Pancreas (tissue), 10 donors: ENCODE data around the gene PVALEF. TPM values are rescaled to one million over a fixed set of nuclear protein-coding genes. Genes with fewer than 3 reads are reported as not detected.
A peak's percentile ranks its signal among the peaks of the same experiment; 100 is the strongest.

Experiments
- ATAC-seq, 4 donors: fragments of 200-7000 bp; cut with Tn5 transposase; one replicate each; pipeline versions ENCODE4 v1.8.0 to v1.9.1; 2020; ENCODE audit warnings: mild to moderate bottlenecking in 4 of 4, moderate library complexity in 4 of 4
- DNase-seq, 6 donors: peaks; one replicate each; pipeline ENCODE4 v3.0.0-alpha.2; 2020
- FAIRE-seq: peaks from 2 replicates; lab custom pipeline; 2012; peaks lifted over from hg19 to GRCh38; lab: Jason Lieb, UNC
- H3K27ac ChIP-seq, 4 donors: fragments of 200-600 bp; sonication (generic); 1 replicate in 3 of 4; 2 replicates in 1 of 4; pipeline versions ENCODE4 v1.5.0 to v1.8.0; 2020
- H3K27me3 ChIP-seq, 4 donors: fragments of 200-600 bp; one replicate each; pipeline ENCODE4 v1.8.0; 2021
- H3K36me3 ChIP-seq, 3 donors: fragments of 200-600 bp; sonication (generic) in 1 of 3; one replicate each; pipeline versions ENCODE4 v1.5.0 to v1.8.0; 2020 to 2021
- H3K4me1 ChIP-seq, 3 donors: fragments of 200-600 bp; one replicate each; pipeline ENCODE4 v1.8.0; 2021
- H3K4me3 ChIP-seq, 4 donors: fragments of 200-600 bp; sonication (generic) in 2 of 4; one replicate each; pipeline versions ENCODE4 v1.5.0 to v1.8.0; 2020 to 2021
- H3K9me3 ChIP-seq, 4 donors: fragments of 200-600 bp; one replicate each; pipeline ENCODE4 v1.8.0; 2021
- WGBS, 2 donors: extraction: QIAGEN DNeasy Blood & Tissue Kit; methylation state at CpG; one replicate each; pipeline ENCODE4 v1.1.7; 2013; 5-methylcytosine and 5-hydroxymethylcytosine counted together
- intact Hi-C, 3 donors: fragments of 100-400 bp; cut with DNase I; formaldehyde crosslinking; loops; one replicate each; pipeline versions ENCODE4 v1.11.1 to v1.14.2; 2022
- polyA plus RNA-seq, 2 donors: library from polyadenylated mRNA; stranded (reverse); fragments of 200-250 nt; gene quantifications; one replicate each; pipeline ENCODE4 v1.2.3, GENCODE V29; 2013
- total RNA-seq, 6 donors: library from RNA; stranded (reverse); fragmentation: NEBNext Ultra II Directional in 4 of 6; extraction: Animal tissue kit (Norgen Biotek cat#: 25700) in 4 of 6; gene quantifications; one replicate each; pipeline versions ENCODE4 v1.2.1 to v1.2.4, GENCODE V29; 2021 to 2023
- TF ChIP-seq, protein P1 (sequence below), 4 donors: fragments of 200-600 bp; sonication (generic) in 3 of 4; IDR thresholded peaks; one replicate each; pipeline versions ENCODE4 v1.5.0 to v1.8.0; 2021; ENCODE audit warnings: antibody characterized with exemption in 4 of 4
- donor health status: healthy with polysubstance abuse.
- donor health status: DM: no; HTN: no; CAD: no; lungs with moderate emphysema.
- donor health status: DM: no; HTN: no; CAD: no.
- donor health status: control.
- donor health status: control.
- donor health status: Bipolar disorder and iron deficiency.
- donor health status: DM: yes; HTN: yes; CAD: no.
- donor health status: DM: no; HTN: no; CAD: no.
- donor health status: DM: no; HTN: no; CAD: no.
- donor health status: DM: yes; HTN: yes; CAD: no.

Gene PVALEF
- total and polyA plus RNA-seq, 8 donors: 0.11 to 0.51 (median 0.17) TPM; not detected in 2

DNA sequence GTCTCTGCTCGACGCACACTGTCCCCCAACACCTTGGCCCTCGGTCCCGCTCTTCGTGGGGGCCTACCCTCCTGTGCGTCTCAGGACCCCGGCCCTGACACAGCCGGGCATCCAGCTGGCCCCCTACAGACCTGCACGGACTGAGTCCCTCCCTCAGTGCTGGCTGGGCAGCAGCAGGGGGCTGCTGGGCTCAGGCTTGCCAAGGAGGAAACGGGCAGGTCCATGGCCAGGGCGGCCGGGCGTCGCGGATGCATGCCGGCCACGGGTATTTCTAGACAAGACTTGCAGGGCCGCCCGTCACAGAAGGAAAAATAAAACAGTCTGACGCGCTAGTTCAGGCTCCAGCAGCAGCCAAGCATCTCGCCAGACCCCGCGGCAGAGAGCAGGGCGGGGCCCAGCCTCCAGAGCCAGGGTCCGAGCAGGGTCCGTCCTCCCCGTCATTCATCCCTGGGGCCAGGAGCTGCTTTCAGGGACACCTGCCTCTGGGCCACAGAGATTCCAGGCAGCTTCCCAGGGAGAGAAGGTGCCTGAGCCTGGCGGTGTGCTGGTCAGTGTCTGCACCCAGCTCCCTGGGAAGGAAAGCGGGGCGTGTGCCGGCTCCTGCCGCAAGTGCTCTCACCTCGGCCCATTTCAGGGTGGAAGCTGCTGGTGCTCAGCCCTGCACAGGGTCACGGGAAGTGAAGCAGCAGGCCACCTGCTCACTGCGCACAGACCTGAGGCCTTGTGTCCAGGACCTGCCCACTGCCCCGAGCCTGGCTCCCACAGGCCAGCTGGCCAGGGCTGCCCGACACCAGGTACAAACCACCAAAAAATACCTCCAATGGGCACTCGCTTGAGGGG lies 7.2 kb upstream of the PVALEF start:
- no peak for ATAC-seq
- H3K36me3 ChIP-seq: no peaks in the 10 kb centered on the region
- no peak overlapping the region for H3K27ac ChIP-seq
- WGBS, 2 donors: 88 to 90% methylated on average over 39 of the region's 39 CpGs
- FAIRE-seq: no peak
- H3K4me1 ChIP-seq: peaks cover 0 to 19% (median 12%) of the 10 kb centered on the region in 3 donors
- no peak overlapping the region for H3K4me3 ChIP-seq
- no peaks in the 10 kb centered on the region for H3K27me3 ChIP-seq
- TF ChIP-seq, protein P1, sequence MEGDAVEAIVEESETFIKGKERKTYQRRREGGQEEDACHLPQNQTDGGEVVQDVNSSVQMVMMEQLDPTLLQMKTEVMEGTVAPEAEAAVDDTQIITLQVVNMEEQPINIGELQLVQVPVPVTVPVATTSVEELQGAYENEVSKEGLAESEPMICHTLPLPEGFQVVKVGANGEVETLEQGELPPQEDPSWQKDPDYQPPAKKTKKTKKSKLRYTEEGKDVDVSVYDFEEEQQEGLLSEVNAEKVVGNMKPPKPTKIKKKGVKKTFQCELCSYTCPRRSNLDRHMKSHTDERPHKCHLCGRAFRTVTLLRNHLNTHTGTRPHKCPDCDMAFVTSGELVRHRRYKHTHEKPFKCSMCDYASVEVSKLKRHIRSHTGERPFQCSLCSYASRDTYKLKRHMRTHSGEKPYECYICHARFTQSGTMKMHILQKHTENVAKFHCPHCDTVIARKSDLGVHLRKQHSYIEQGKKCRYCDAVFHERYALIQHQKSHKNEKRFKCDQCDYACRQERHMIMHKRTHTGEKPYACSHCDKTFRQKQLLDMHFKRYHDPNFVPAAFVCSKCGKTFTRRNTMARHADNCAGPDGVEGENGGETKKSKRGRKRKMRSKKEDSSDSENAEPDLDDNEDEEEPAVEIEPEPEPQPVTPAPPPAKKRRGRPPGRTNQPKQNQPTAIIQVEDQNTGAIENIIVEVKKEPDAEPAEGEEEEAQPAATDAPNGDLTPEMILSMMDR (IDR thresholded peaks at IDR 0.05): no peak
- intact Hi-C loops: no loop called here
- peak in 2 of 6 donors; percentile 21 to 52 for DNase-seq
- H3K9me3 ChIP-seq: no peaks in the 10 kb centered on the region

DNA sequence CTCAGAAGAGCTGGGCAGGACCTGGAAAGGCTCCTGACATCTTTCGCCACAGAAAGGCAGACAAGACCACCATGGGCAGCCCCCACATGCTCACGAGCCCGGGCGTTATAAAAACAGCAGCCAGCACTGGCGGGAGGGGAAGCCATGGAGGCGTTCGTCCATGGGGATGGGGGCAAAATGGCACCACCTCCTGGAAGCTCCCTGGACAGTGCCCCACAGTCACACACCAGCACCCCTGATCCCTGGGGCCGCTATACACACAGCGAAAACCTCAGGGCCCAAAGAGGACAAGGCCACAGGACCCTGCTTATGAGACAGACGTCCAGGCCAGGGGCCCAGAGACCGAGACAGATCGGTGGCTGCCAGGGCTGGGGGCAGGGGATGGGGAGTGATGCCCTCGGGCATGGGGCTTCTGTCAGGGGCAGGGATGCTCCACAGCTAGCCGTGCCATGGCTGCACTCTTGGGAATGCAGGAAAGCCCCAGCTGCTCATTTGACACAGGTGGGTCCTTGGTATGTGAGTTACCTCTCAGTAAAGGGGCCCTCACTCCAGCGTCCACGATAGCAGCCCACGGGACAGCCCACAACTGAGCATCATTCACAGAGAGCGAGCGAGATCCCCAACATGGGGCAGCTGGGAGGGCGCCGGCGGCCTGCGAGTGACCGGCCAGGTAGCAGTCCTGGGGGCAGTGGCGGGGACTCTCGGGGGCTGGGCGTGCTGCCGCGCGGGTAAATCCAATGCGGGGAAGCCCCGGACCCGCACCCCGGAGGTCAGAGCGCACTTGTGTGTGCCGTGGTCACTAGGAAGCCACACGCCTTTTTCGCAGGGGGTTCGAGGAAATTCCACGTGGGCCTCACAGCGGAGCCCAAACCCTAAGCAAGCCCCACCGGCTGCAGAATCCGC lies 6.4 kb upstream of the PVALEF start:
- DNase-seq (peak in 2 of 6 donors; percentile 24 to 67), FAIRE-seq (no peak), ATAC-seq (no peak)
- H3K27ac ChIP-seq: no peak overlapping the region
- no peaks in the 10 kb centered on the region for H3K9me3 ChIP-seq
- no peaks in the 10 kb centered on the region for H3K27me3 ChIP-seq
- H3K4me1 ChIP-seq: peaks cover 0 to 27% (median 21%) of the 10 kb centered on the region in 3 donors
- no peaks in the 10 kb centered on the region for H3K36me3 ChIP-seq
- TF ChIP-seq, protein P1 (IDR thresholded peaks at IDR 0.05): no peak
- H3K4me3 ChIP-seq: no peak overlapping the region
- 91 to 92% methylated on average over 42 to 43 of the region's 43 CpGs for WGBS, 2 donors
- intact Hi-C loops: no loop called here

DNA sequence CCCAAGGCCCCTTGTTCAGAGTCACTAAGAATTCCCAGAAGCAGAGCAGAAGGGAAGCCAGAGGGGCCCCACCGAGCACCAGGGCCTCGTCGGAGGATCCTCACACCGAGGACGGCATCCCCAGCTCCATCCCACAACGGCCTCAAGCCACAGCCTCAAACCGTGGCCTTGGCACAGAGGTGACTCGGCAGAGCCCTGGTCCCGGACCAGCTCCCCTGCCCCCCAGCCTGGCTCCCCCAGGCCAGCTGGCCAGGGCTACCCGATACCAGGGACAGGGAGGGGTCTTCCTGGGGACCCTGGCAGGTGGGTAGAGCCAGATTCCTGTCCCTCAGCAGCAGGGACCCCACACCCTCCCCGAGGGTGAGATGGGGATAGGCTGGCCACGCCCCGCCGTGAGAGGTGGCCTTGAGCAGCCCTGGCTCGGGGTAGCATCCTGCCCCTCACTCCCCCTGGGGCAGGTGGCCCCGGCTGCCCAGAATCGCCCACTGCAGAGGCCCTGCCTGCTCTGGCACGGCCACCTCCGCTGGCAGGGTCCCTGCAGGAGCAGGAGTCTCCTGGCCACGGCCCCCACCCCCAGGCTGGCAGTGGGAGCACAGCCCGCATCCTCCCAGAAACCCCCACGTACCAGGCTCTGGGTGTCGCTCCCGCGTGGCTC lies 5.6 kb upstream of the PVALEF start:
- Histone ChIP-seq H3K9me3 (no peaks in the 10 kb centered on the region), H3K27me3 (no peaks in the 10 kb centered on the region), H3K4me3 (peak overlapping the region in 1 of 4 donors; percentile 30), H3K36me3 (no peaks in the 10 kb centered on the region), H3K4me1 (peaks cover 0 to 30% (median 22%) of the 10 kb centered on the region in 3 donors), H3K27ac (peak overlapping the region in 1 of 4 donors; percentile 3)
- DNase-seq (peak in 3 of 6 donors; percentile 44 to 77 (median 58)), ATAC-seq (no peak), FAIRE-seq (no peak)
- intact Hi-C loops: no loop called here
- TF ChIP-seq, protein P1 (IDR thresholded peaks at IDR 0.05): no peak
- WGBS, 2 donors: 60 to 68% methylated on average over 18 to 25 of the region's 25 CpGs

DNA sequence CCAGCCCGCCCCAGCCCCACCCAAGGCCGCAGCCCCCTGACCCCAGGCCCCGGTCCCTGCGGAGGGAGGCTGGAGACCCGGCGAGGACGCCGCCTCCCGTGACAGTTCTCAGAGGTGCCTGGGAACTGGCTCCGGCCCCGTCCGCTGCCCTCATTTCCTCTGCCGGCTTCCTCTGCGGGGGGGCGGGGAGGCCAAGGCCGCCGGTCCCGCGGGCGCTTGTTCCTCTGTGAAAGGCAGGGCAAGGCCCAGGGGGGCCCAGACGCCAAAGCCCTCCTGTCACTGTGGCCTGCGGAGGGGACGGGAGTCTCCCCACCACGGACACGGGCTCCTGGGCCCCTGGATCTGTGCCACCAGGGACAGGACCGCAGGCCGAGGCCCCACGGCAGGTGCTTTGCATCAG lies 5.0 kb upstream of the PVALEF start:
- FAIRE-seq (no peak), DNase-seq (peak; percentile 42 to 87 (median 60)), ATAC-seq (peak in 3 of 4 donors; percentile 3 to 24 (median 14))
- Histone ChIP-seq H3K27ac (peak overlapping the region in 1 of 4 donors; percentile 3), H3K9me3 (no peaks in the 10 kb centered on the region), H3K4me1 (peaks cover 0 to 30% (median 22%) of the 10 kb centered on the region in 3 donors), H3K36me3 (no peaks in the 10 kb centered on the region), H3K27me3 (no peaks in the 10 kb centered on the region), H3K4me3 (peak overlapping the region in 1 of 4 donors; percentile 30)
- intact Hi-C loops: no loop called here
- 17 to 20% methylated on average over 22 to 28 of the region's 28 CpGs for WGBS, 2 donors
- TF ChIP-seq, protein P1 (IDR thresholded peaks at IDR 0.05): no peak
